ENCODE measurements around the gene TMEM247. TPM values are rescaled to one million over a fixed set of nuclear protein-coding genes. Genes with fewer than 3 reads are reported as not detected.

Gene TMEM247
- total RNA-seq, 2 donors from 2014 or later: 2.6 TPM; not detected in 1

- H3K4me3 ChIP-seq: no peak overlapping the region
- intact Hi-C loops (cut with DNase I): no loop called here
- H3K27me3 ChIP-seq (replicated peaks; ENCODE audit: insufficient read depth): no peaks in the 10 kb centered on the region
- no peak overlapping the region for H3K27ac ChIP-seq
- H3K36me3 ChIP-seq: no peaks in the 10 kb centered on the region
- TF ChIP-seq CTCF (IDR thresholded peaks at IDR 0.05): no peak
- TF ChIP-seq POLR2AphosphoS5 (IDR thresholded peaks at IDR 0.05): no peak
- TF ChIP-seq POLR2A (IDR thresholded peaks at IDR 0.05): no peak
- H3K9me3 ChIP-seq: no peaks in the 10 kb centered on the region
- no peaks in the 10 kb centered on the region for H3K4me1 ChIP-seq (replicated peaks)
- 85% methylated on average over 4 of the region's 4 CpGs for WGBS
- DNase-seq (ENCODE audit: low spot score): no peak
Measured at GRCh38 chr2:46503686-46504085, 24.3 kb downstream of the TMEM247 start.

GRCh38 chr2:46504221-46504620, 24.9 kb downstream of the TMEM247 start:
- H3K27ac ChIP-seq: no peak overlapping the region
- 93% methylated on average over 2 of the region's 2 CpGs for WGBS
- no peaks in the 10 kb centered on the region for H3K27me3 ChIP-seq (replicated peaks; ENCODE audit: insufficient read depth)
- DNase-seq (ENCODE audit: low spot score): no peak
- no peak overlapping the region for H3K4me3 ChIP-seq
- intact Hi-C loops (cut with DNase I): no loop called here
- no peaks in the 10 kb centered on the region for H3K36me3 ChIP-seq
- H3K4me1 ChIP-seq (replicated peaks): no peaks in the 10 kb centered on the region
- TF ChIP-seq POLR2A (IDR thresholded peaks at IDR 0.05): no peak
- TF ChIP-seq POLR2AphosphoS5 (IDR thresholded peaks at IDR 0.05): no peak
- TF ChIP-seq CTCF (IDR thresholded peaks at IDR 0.05): no peak
- H3K9me3 ChIP-seq: no peaks in the 10 kb centered on the region

- no peak for TF ChIP-seq POLR2A (IDR thresholded peaks at IDR 0.05)
- Histone ChIP-seq H3K4me3 (no peak overlapping the region), H3K36me3 (no peaks in the 10 kb centered on the region), H3K9me3 (no peaks in the 10 kb centered on the region), H3K27me3 (replicated peaks; ENCODE audit: insufficient read depth) (no peaks in the 10 kb centered on the region), H3K27ac (no peak overlapping the region), H3K4me1 (replicated peaks) (no peaks in the 10 kb centered on the region)
- no peak for DNase-seq (ENCODE audit: low spot score)
- 63% methylated on average over 8 of the region's 8 CpGs for WGBS
- intact Hi-C loops (cut with DNase I): no loop called here
Measured at GRCh38 chr2:46504685-46505471, 25.5 kb downstream of the TMEM247 start.

GRCh38 chr2:46505472-46505783, 26.1 kb downstream of the TMEM247 start:
- Histone ChIP-seq H3K9me3 (no peaks in the 10 kb centered on the region), H3K27me3 (replicated peaks; ENCODE audit: insufficient read depth) (no peaks in the 10 kb centered on the region), H3K4me1 (replicated peaks) (no peaks in the 10 kb centered on the region), H3K27ac (no peak overlapping the region), H3K4me3 (no peak overlapping the region), H3K36me3 (no peaks in the 10 kb centered on the region)
- no peak for DNase-seq (ENCODE audit: low spot score)
- WGBS: 88% methylated on average over 3 of the region's 3 CpGs
- TF ChIP-seq CTCF (IDR thresholded peaks at IDR 0.05): no peak
- TF ChIP-seq POLR2A (IDR thresholded peaks at IDR 0.05): no peak
- intact Hi-C loops (cut with DNase I): no loop called here

GRCh38 chr2:46506131-46506706, 26.9 kb downstream of the TMEM247 start:
- no peaks in the 10 kb centered on the region for H3K36me3 ChIP-seq
- DNase-seq (ENCODE audit: low spot score): no peak
- H3K27me3 ChIP-seq (replicated peaks; ENCODE audit: insufficient read depth): no peaks in the 10 kb centered on the region
- no peak overlapping the region for H3K4me3 ChIP-seq
- H3K27ac ChIP-seq: no peak overlapping the region
- H3K9me3 ChIP-seq: no peaks in the 10 kb centered on the region
- no peaks in the 10 kb centered on the region for H3K4me1 ChIP-seq (replicated peaks)
- WGBS: 73% methylated on average over 6 of the region's 6 CpGs
- no peak for TF ChIP-seq POLR2AphosphoS5 (IDR thresholded peaks at IDR 0.05)
- intact Hi-C loops (cut with DNase I): no loop called here

GRCh38 chr2:46508312-46508711, 28.9 kb downstream of the TMEM247 start:
- Histone ChIP-seq H3K36me3 (no peaks in the 10 kb centered on the region), H3K4me1 (replicated peaks) (no peaks in the 10 kb centered on the region), H3K9me3 (no peaks in the 10 kb centered on the region), H3K27ac (no peak overlapping the region), H3K4me3 (no peak overlapping the region), H3K27me3 (replicated peaks; ENCODE audit: insufficient read depth) (no peaks in the 10 kb centered on the region)
- DNase-seq (ENCODE audit: low spot score): no peak
- intact Hi-C loops (cut with DNase I): no loop called here
- TF ChIP-seq POLR2A (IDR thresholded peaks at IDR 0.05): no peak
- no peak for TF ChIP-seq CTCF (IDR thresholded peaks at IDR 0.05)
- no peak for TF ChIP-seq POLR2AphosphoS5 (IDR thresholded peaks at IDR 0.05)
- 93% methylated on average over 3 of the region's 3 CpGs for WGBS
